M059J (cell line): ENCODE measurements around the gene LRRC4C. TPM values are rescaled to one million over a fixed set of nuclear protein-coding genes. Genes with fewer than 3 reads are reported as not detected.

Source experiments
- DNase-seq: peaks from one replicate; pipeline ENCODE4 v3.0.0-alpha.2; 2012; ENCODE audit warnings: low read depth
- total RNA-seq: library from RNA; depleted of rRNA; stranded (reverse); fragments of >200 nt; shearing (Covaris generic); gene quantifications from 2 replicates; pipeline ENCODE4 v1.2.3, GENCODE V29; 2014; rRNA removed

LRRC4C gene
- 0.15 and 0.17 TPM in 2 replicates for total RNA-seq

DNA sequence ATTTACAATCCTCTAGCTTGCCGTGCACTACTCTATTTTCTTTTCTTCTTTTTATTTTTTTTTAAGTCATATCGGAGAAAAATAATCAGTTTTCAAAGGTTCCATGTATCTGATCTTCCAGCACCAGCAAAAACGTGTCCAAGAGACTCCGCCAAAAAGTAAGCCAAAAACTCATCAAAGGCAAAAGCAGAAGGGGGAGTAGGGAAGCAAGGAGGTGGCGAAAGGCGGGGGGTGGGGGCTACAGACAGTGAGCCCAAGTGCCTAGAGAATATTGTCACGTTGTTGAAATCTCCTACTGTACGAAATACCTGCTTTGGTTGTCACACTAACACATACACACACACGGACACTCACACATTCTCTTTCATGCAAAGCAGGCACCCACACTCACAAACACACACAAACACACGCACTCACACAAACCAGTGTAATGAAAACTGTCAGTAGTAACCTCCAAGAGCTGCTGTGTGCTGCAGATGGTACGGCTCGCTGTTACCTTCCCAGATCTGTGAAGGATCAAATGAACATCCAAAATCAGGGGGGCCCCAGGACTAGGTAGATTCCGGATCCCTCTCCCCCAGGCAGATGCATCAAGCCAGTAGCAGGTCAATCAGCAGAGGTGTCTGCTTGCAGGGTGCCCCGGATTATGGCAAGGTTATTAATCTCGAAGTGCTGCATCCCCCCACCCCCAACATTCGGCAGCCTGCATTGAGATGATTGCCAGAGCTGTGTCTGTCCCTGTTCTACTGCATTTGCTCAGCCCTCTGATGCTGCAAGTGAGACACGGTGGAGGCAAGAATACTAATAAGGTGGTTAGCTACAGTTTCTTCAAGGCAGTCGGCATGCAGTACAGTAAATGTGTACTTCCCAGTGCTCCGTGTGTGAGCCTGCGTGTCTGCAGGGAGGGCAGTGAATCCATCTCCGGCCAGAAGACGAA, at the start of gene LRRC4C:
TSS of gene LRRC4C (minus strand) at position 188 of the 937 bp plus-strand sequence.
- DNase-seq: no peak

DNA sequence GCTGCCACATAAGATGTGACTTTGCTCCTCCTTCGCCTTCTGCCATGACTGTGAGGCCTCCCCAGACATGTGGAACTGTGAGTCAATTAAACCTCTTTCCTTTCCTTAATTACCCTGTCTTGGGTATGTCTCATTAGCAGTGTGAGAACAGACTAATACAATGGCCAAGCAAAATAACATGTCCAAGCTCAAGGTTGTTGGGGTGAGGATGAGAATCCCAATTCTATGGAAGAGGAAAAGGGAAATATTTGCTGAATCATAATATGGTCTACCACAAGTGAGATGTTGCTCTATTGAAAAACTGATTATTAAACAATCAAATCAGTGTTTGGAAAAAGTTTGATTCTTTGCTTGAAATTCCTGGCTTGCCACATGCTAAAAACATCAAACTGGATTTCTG, 48.7 kb upstream of the LRRC4C start:
- DNase-seq: no peak

DNA sequence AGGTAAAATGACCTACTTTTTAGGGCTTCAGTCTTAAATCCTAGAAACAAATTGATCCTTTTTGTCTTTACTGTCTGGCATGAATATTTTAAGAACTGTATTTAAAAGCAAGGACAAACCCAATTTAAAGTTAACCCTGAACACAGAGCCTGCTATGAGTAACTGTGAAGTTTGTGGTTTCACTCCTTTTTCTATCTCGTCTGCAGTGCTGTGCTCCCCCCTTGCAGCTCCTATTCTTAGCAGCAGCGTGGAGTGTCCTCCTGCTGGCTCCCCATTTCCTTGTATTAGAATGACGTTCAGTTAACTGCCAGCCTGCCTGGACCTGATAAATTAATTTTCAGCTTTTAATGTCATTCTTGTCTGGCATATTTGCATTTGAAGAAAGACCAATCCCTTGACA, 40.0 kb upstream of the LRRC4C start:
- no peak for DNase-seq

GRCh38 chr11:41498726-41499125, 39.3 kb upstream of the LRRC4C start:
- no peak for DNase-seq

DNA sequence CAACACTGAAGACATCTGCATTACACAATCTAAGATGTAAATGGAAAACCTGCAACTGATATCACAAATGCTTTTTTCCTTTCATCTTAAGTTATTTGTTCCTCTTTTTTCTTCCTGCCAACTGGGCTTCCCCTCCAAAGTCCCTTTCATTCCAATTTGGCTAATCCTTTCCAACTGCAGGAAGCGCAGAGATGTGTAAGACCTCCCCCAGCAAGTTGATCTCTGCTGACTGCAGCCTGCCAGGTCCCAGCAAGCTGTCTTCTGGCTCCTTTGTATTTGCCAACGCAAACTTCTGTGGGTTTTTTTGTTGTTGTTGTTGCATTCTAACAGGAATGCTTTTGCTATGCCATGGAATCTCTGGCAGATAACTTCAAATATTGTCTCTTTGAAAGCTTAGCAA, 38.5 kb upstream of the LRRC4C start:
- no peak for DNase-seq

DNA sequence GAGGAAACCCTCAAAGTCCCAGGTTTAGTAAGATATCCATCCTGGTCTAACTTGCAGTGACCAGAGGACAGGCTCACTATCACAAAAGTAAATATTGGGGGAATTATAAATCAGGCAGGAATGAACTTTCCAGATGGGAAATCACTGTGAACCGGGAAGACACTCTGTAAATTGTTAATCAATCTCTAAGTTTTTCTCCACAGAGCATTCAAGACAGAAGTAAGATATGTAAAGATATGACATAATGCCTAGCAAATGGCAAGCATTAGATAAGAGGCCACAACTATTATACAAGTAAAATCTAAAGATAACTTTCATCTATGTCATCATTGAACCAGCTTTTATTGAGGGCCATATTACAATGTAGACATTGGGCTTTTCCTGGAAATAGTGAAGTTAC, 35.3 kb upstream of the LRRC4C start:
- DNase-seq: no peak

DNA sequence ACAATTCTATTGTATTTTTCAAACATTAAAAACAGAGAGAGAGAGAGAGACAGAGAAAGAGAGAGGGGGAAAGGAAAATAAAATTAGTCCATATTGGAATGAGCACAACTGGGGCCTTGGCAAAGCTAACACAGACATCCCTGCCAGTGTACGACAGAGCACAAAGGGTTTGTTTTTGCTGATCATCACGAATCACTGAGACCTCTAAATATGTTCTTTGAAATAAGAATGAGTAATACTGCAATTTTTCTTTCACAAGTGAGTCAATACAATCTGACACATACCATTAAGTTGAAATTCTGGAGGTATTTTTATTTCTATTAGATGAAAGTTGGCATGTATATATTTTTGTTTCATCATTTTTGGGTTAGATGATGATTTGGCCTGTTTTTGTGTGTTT, 27.0 kb upstream of the LRRC4C start:
- no peak for DNase-seq

DNA sequence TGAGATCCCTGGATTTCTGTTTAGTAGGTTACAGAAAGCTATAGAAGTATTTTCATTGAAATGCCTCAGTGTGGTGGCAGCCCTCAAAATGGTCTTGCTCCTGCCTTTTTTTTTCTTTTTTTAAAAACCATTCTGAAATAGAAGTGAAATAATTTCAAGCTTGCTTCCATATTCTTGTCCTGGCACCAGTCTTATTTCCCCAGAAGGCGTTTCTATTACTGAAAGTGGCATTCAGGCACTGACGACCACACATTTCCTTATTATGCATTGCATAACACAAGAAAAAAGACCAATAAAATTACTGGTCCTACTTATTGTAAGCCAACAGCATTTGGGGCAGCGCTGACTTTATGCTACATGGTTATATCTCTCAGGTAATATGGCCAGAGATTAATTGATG, 24.5 kb upstream of the LRRC4C start:
- no peak for DNase-seq

DNA sequence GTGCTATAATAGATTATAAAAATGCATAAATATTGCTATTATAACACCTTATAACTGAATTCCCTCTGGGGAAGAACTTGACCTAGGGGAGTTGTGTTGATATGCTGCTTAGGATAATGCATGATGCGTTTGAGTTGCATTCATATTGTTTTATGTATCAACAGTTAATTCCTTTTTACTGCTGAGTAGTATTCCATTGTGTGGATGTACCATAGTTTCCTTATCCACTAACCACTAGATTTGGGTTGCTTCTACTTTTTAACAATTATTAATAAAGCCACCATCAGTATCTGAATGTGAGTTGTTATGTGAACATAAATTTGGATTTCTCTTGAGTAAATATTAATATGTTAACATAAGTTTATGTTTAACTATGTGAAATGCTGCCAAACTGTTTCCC, 19.7 kb upstream of the LRRC4C start:
- DNase-seq: no peak

DNA sequence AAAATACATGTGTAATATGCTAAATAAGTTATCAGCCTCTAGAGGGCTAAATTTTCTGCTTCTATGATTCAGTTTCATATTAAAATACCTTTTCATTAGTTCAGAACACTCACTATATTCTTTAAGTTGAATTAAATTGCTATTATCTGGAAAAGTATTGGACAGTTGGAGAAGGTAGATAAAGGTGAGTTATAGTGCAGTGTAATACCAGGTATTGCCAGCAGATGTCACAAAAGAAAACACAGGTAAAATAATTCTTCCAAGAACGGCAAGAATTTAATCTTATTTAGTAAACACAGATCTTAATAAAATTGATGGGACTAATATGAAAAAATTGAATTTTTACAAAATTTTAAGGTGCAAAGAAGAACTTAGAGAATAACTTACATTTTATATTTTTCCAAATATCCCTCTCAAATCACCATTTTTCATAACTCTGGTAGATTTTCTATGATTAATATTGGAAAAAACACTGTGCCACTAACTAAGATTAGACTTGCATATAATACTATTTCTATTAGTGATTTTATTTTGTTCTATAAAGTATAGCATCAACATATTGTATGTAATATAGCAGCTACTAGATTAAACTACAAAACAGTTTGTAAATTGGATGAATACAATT, 1.7 kb upstream of the LRRC4C start:
- peak; percentile 11 for DNase-seq

- DNase-seq: no peak
These were observed 811 bp downstream of the LRRC4C start for GRCh38 chr11:41458641-41459040.

DNA sequence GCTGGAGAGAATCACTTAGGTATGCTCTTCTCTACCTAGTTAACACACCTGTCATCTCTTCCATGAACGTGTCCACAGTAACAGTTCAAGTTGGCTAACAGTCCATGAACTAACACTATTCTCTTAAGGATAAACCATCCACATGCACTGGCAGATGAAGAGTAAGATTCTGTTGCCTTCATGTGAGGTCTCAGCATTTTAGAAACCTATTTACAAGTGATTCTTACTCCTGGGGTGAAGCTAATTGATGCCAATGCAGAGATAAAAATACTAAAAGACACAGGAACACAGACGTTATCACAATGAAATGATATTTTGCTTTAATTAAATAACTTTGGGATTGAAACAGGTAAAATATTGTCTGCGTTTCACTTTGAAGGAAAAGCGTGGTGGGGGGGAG, 1.3 kb downstream of the LRRC4C start:
- no peak for DNase-seq

GRCh38 chr11:41457216-41458014, 2.0 kb downstream of the LRRC4C start:
- no peak for DNase-seq

GRCh38 chr11:41456269-41456668, 3.2 kb downstream of the LRRC4C start:
- DNase-seq: no peak

DNA sequence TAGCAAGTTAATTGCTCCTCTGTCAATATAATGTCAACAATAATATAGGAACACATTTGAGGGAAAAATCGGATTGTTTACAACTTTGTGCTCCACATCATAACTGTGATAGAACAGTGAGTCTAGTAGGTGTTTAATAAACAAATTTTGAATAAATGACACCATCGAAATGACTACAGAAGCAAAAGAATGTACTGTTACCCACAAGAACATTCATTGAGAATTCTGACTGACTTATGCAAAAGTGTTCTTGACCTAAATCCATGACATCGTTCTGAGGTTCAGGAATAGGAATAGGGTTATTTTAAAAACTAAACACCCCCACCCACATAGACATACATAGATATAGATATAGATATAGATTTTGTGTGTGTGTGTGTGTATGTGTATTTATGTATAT, 8.4 kb downstream of the LRRC4C start:
- DNase-seq: no peak

- DNase-seq: peak; percentile 26
These were observed 9.9 kb downstream of the LRRC4C start for GRCh38 chr11:41449483-41450050.

DNA sequence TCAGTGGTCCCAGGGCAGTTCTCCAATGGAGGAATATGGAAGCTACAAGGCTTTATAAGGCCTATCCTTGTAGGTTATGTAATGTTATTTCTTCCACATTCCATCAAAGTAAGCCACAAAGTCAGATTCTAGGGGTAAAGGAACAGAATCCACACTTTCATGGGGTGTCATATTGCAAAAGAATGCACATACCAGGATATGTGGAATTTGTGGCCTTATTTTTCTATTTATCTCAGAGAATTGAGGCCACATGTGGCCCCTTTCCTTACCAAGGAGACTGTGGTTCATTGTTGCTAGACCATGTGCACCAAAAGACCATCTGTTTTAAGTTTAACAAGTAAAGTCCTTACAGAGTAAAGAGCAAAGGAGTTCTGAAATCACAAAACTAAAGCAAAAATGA, 12.9 kb downstream of the LRRC4C start:
- DNase-seq: no peak

- DNase-seq: no peak
These were observed 13.3 kb downstream of the LRRC4C start for GRCh38 chr11:41446107-41446506.

GRCh38 chr11:41437006-41437490, 22.4 kb downstream of the LRRC4C start:
- DNase-seq: no peak

- DNase-seq: no peak
These were observed 23.9 kb downstream of the LRRC4C start for GRCh38 chr11:41435531-41435930.

GRCh38 chr11:41431784-41432183, 27.7 kb downstream of the LRRC4C start:
- DNase-seq: no peak

- no peak for DNase-seq
These were observed 39.6 kb downstream of the LRRC4C start for GRCh38 chr11:41419901-41420300.
